ENCODE results near the gene IZUMO3. TPM values are rescaled to one million over a fixed set of nuclear protein-coding genes. Genes with fewer than 3 reads are reported as not detected.

IZUMO3 gene
- polyA plus RNA-seq, 1 of the 3 experiments (the other 2 are of a cell fraction), result not detected

GRCh38 chr9:24502206-24502937, 43.3 kb downstream of the IZUMO3 start:
- CTCF ChIA-PET, result interaction anchor here (0.5 to 1.0 kb wide), 2 partner anchors 10 to 1379 kb away, joined by 3 read pairs; no protein-coding TSS in a partner anchor
- H3K4me1 ChIP-seq (ENCODE audit: control insufficient read depth in 1 of 2, insufficient read depth in 2 of 2, low read depth in 1 of 2, low read length in 1 of 2), result no peaks in the 10 kb centered on the region
- no peaks in the 10 kb centered on the region for H3K9me3 ChIP-seq
- H3K36me3 ChIP-seq (replicated peaks in 1 of 2; ENCODE audit: control insufficient read depth in 1 of 2, insufficient read depth in 2 of 2, low read length in 1 of 2), result no peaks in the 10 kb centered on the region
- no peaks in the 10 kb centered on the region for H4K20me1 ChIP-seq (ENCODE audit: insufficient read depth)
- POLR2A ChIA-PET, result no interaction called here
- no peak overlapping the region for H2AFZ ChIP-seq (ENCODE audit: low read depth)
- 8% methylated on average over 1 of the region's 1 CpG for WGBS (ENCODE audit: low lambda C conversion rate)
- DNase-seq, result no peak
- H3K4me2 ChIP-seq, result no peak overlapping the region
- no peaks in the 10 kb centered on the region for H3K79me2 ChIP-seq (ENCODE audit: insufficient read depth)
- H3K9ac ChIP-seq, result no peak overlapping the region
- H3K27me3 ChIP-seq (ENCODE audit: insufficient read depth), result no peaks in the 10 kb centered on the region
- no peak overlapping the region for H3K4me3 ChIP-seq (ENCODE audit: low read depth in 2 of 2, low read length in 1 of 2)
- no peak overlapping the region for H3K27ac ChIP-seq (ENCODE audit: low read depth in 2 of 2, low read length in 1 of 2)
- no peak for TF ChIP-seq NFIC (IDR thresholded peaks at IDR 0.05; ENCODE audit: borderline replicate concordance)
- TF ChIP-seq USF1 (IDR thresholded peaks at IDR 0.05; ENCODE audit: borderline replicate concordance, low read depth), result no peak
- TF ChIP-seq SMC3 (IDR thresholded peaks at IDR 0.05; ENCODE audit: low read depth, low read length), result no peak
- no peak for TF ChIP-seq IRF3 (IDR thresholded peaks at IDR 0.05; ENCODE audit: low read depth, low read length)
- no peak for TF ChIP-seq TCF12 (IDR thresholded peaks at IDR 0.05)
- H3K9me2 ChIP-seq, result no peaks in the 10 kb centered on the region
- no peaks in the 10 kb centered on the region for H3F3A ChIP-seq (replicated peaks; ENCODE audit: insufficient read depth)

- TF ChIP-seq NFIC (IDR thresholded peaks at IDR 0.05; ENCODE audit: borderline replicate concordance) (no peak), FOSL2 (IDR thresholded peaks at IDR 0.05; ENCODE audit: borderline replicate concordance, low read depth) (no peak), CHD2 (IDR thresholded peaks at IDR 0.05; ENCODE audit: low read length, partially characterized antibody) (no peak), REST (IDR thresholded peaks at IDR 0.05; ENCODE audit: low read depth, low read length) (no peak), SIN3A (IDR thresholded peaks at IDR 0.05; ENCODE audit: borderline replicate concordance, low read depth, low read length) (no peak), TAF1 (IDR thresholded peaks at IDR 0.05; ENCODE audit: borderline replicate concordance, low read depth, low read length) (no peak), FOXJ3 (CRISPR knock-in tag; IDR thresholded peaks at IDR 0.05) (no peak), USF1 (IDR thresholded peaks at IDR 0.05; ENCODE audit: borderline replicate concordance, low read depth) (no peak), GABPA (IDR thresholded peaks at IDR 0.05; ENCODE audit: low read depth) (no peak), ELF1 (IDR thresholded peaks at IDR 0.05) (no peak), TCF12 (IDR thresholded peaks at IDR 0.05) (no peak), EZH2phosphoT487 (IDR thresholded peaks at IDR 0.05; ENCODE audit: borderline replicate concordance, low read depth) (no peak), FOXM1 (IDR thresholded peaks at IDR 0.05; ENCODE audit: low read depth) (no peak), CTCF (IDR thresholded peaks at IDR 0.05) (no peak), GATA2 (CRISPR knock-in tag; IDR thresholded peaks at IDR 0.05) (no peak), RFX5 (IDR thresholded peaks at IDR 0.05; ENCODE audit: low read length) (no peak), YY1 (IDR thresholded peaks at IDR 0.05; ENCODE audit: low read depth) (no peak)
- DNase-seq, result no peak
- Histone ChIP-seq H3K4me2 (no peak overlapping the region), H2AFZ (ENCODE audit: low read depth) (no peak overlapping the region), H3K36me3 (replicated peaks in 1 of 2; ENCODE audit: control insufficient read depth in 1 of 2, insufficient read depth in 2 of 2, low read length in 1 of 2) (no peaks in the 10 kb centered on the region), H3K27me3 (ENCODE audit: insufficient read depth) (no peaks in the 10 kb centered on the region), H3K79me2 (ENCODE audit: insufficient read depth) (no peaks in the 10 kb centered on the region), H3F3A (replicated peaks; ENCODE audit: insufficient read depth) (no peaks in the 10 kb centered on the region), H3K4me1 (ENCODE audit: control insufficient read depth in 1 of 2, insufficient read depth in 2 of 2, low read depth in 1 of 2, low read length in 1 of 2) (no peaks in the 10 kb centered on the region), H3K27ac (ENCODE audit: low read depth in 2 of 2, low read length in 1 of 2) (no peak overlapping the region), H3K9me3 (no peaks in the 10 kb centered on the region), H3K4me3 (ENCODE audit: low read depth in 2 of 2, low read length in 1 of 2) (no peak overlapping the region), H4K20me1 (ENCODE audit: insufficient read depth) (no peaks in the 10 kb centered on the region), H3K9ac (no peak overlapping the region), H3K9me2 (no peaks in the 10 kb centered on the region)
- ChIA-PET CTCF (no interaction called here), POLR2A (no interaction called here)
- 21% methylated on average over 3 of the region's 3 CpGs for WGBS (ENCODE audit: low lambda C conversion rate)
These were observed 44.9 kb downstream of the IZUMO3 start for GRCh38 chr9:24500761-24501160.
